SU-DHL-6 (cell line): ENCODE data around the gene KDM2B.

Experiments used
- CTCF ChIP-seq: fragments of 200-600 bp; sonication (generic); IDR thresholded peaks from one replicate; pipeline ENCODE4 v1.5.1; 2017; ENCODE audit warnings: antibody characterized with exemption, mild to moderate bottlenecking, low read length, moderate library complexity; ENCODE audit not compliant: insufficient read depth, poor library complexity, severe bottlenecking
- EZH2phosphoT487 ChIP-seq: fragments of 200-600 bp; sonication (generic), shearing (Covaris generic); conservative IDR thresholded peaks from 2 replicates; pipeline ENCODE4 v1.6.1; 2018; ENCODE audit warnings: mild to moderate bottlenecking, antibody characterized with exemption, low read length, moderate library complexity, mixed read lengths

DNA sequence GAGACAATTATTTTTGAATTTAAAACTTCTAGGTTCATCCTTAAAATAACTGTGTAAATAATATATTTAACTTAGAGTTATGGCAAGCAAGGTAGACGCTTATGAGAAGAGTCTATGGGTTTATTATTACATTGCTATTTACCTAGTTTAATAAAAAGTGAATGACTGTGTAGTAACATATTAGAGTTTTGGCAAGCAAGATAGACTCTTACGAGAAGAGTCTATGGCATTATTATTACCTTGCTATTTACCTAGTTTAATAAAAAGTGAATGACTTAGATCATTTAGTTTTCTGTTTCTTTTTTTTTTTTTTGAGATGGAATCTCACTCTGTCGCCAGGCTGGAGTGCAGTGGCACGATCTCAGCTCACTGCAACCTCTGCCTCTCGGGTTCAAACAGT, 177.1 kb downstream of the KDM2B start:
- TF ChIP-seq CTCF = no peak
- no peak for TF ChIP-seq EZH2phosphoT487
